Measurements from ENCODE around the gene ETV1. TPM values are rescaled to one million over a fixed set of nuclear protein-coding genes. Genes with fewer than 3 reads are reported as not detected.
A peak's percentile ranks its signal among the peaks of the same experiment; 100 is the strongest.

The ETV1 gene
- total and polyA plus RNA-seq, 2 of the 4 experiments (the other 2 are of a cell fraction) = 8.6 to 21.1 TPM

- peak overlapping the region; percentile 93 for H3K4me2 ChIP-seq (ENCODE audit: low read depth, low read length)
- H2AK9ac ChIP-seq (replicated peaks; ENCODE audit: low read depth, low read length, poor library complexity) = no peak overlapping the region
- ChIA-PET POLR2A (ENCODE audit: unreplicated experiment) (interaction anchor here (1.4 kb wide), 1 partner anchor 11 kb away, joined by 3 read pairs; no protein-coding TSS in a partner anchor), CTCF (interaction anchor here (0.5 to 1.9 kb wide), 6 partner anchors 10 to 467 kb away, joined by 3 to 6 read pairs (median 4); no protein-coding TSS in a partner anchor)
- TF ChIP-seq SMC3 (IDR thresholded peaks at IDR 0.05; ENCODE audit: low read depth, low read length) (no peak), BHLHE40 (IDR thresholded peaks at IDR 0.05; ENCODE audit: low read depth, low read length) (peak; percentile 73), POLR2A (IDR thresholded peaks at IDR 0.05; ENCODE audit: low read depth, low read length) (peak; percentile 13; the same call in 1 of the 2 replicates)
- H3K79me1 ChIP-seq (ENCODE audit: low read depth in 1 of 2, low read length in 2 of 2) = peaks cover 0 to 4% of the 10 kb centered on the region in 2 experiments; a peak in 1 of 4 replicates
- H3K9ac ChIP-seq (ENCODE audit: low read depth, low read length) = peak overlapping the region; percentile 64
- H3K27ac ChIP-seq (ENCODE audit: insufficient read depth, low read length) = peak overlapping the region; percentile 70
- peak overlapping the region; percentile 40; the same call in 1 of the 2 replicates for H3K56ac ChIP-seq (ENCODE audit: extremely low read depth, insufficient read depth, low read length)
- in situ Hi-C loops (cut with MboI; ENCODE audit: low sequenced_read_pairs) (loop anchor here (25.0 kb wide), 1 partner anchor 1328 kb away; no protein-coding TSS in a partner anchor), intact Hi-C loops (cut with micrococcal nuclease) (loop anchor here (2.0 kb wide), 3 partner anchors 140 to 708 kb away; no protein-coding TSS in a partner anchor), dilution Hi-C loops (cut with HindIII; ENCODE audit: low sequenced_read_pairs, unreplicated experiment) (no loop called here)
- peak overlapping the region; percentile 69 for H2BK5ac ChIP-seq (ENCODE audit: low read depth, low read length, poor library complexity, severe bottlenecking)
- 0 out of 2 replicates have a peak overlapping the region, but pooled peaks have one; percentile 13 for H4K5ac ChIP-seq (ENCODE audit: low read depth, low read length)
- 4% methylated on average over 5 of the region's 24 CpGs; no CpG with 5 or more reads in 1 of the 2 experiments for WGBS, 2 experiments (ENCODE audit: extremely low coverage in 2 of 2, insufficient read length in 1 of 2)
- peak overlapping the region; percentile 46 for H2BK20ac ChIP-seq (ENCODE audit: low read depth, low read length)
- peak overlapping the region; percentile 46 for H3K14ac ChIP-seq (replicated peaks; ENCODE audit: low read depth, low read length)
- H3K23ac ChIP-seq (ENCODE audit: low read depth, low read length) = peak overlapping the region; percentile 90
- DNase-seq (peak; percentile 37), ATAC-seq (ENCODE audit: low read depth) (peak; percentile 8)
- peak overlapping the region; percentile 59; the same call in 1 of the 2 replicates for H2AK5ac ChIP-seq (ENCODE audit: low read depth, low read length)
- H3K27me3 ChIP-seq (ENCODE audit: control insufficient read depth, insufficient read depth, low read length) = no peaks in the 10 kb centered on the region
- H3K36me3 ChIP-seq (ENCODE audit: control insufficient read depth, insufficient read depth, low read length) = no peaks in the 10 kb centered on the region
- H2BK120ac ChIP-seq (ENCODE audit: low read depth, low read length) = peak overlapping the region; percentile 66; the same call in 1 of the 2 replicates
- H3K4ac ChIP-seq (ENCODE audit: low read depth, low read length) = peak overlapping the region; percentile 71
- H4K91ac ChIP-seq (ENCODE audit: insufficient read depth, low read depth, low read length) = no peak overlapping the region
- peak overlapping the region; percentile 91 for H3K4me3 ChIP-seq (ENCODE audit: insufficient read depth, low read depth, low read length)
- peak overlapping the region; percentile 94 for H2AFZ ChIP-seq (replicated peaks; ENCODE audit: low read length, poor library complexity)
- H4K20me1 ChIP-seq (ENCODE audit: insufficient read depth, low read length) = no peaks in the 10 kb centered on the region
- no peaks in the 10 kb centered on the region for H3K4me1 ChIP-seq (ENCODE audit: control insufficient read depth, insufficient read depth, low read length)
- peak overlapping the region; percentile 64 for H2BK15ac ChIP-seq (ENCODE audit: low read depth, low read length)
- peak overlapping the region; percentile 35 for H3K18ac ChIP-seq (ENCODE audit: low read depth, low read length)
- no TSS peak for BruUV-seq (replicated peaks)
- H3K9me1 ChIP-seq (ENCODE audit: insufficient read depth, low read length) = no peaks in the 10 kb centered on the region
- peak overlapping the region; percentile 8 to 44; a peak in 2 of 4 replicates for H4K8ac ChIP-seq (ENCODE audit: low read depth in 2 of 2, low read length in 2 of 2)
- H3K9me3 ChIP-seq (ENCODE audit: control insufficient read depth, insufficient read depth, low read length) = no peaks in the 10 kb centered on the region
Measured at GRCh38 chr7:13990319-13990983, 985 bp upstream of the ETV1 start.
